Measurements from ENCODE around the gene KDM5C. TPM values are rescaled to one million over a fixed set of nuclear protein-coding genes. Genes with fewer than 3 reads are reported as not detected.

Gene KDM5C
- total and polyA plus RNA-seq, 2 of the 4 experiments (the other 2 are of a cell fraction): 75.4 to 84.6 TPM

- Histone ChIP-seq H3K18ac (ENCODE audit: low read depth, low read length) (no peak overlapping the region), H2AK9ac (replicated peaks; ENCODE audit: low read depth, low read length, poor library complexity) (no peak overlapping the region), H3K79me1 (ENCODE audit: low read depth in 1 of 2, low read length in 2 of 2) (no peaks in the 10 kb centered on the region; a peak in 1 of 4 replicates), H3K27me3 (ENCODE audit: control insufficient read depth, insufficient read depth, low read length) (peaks cover 32% of the 10 kb centered on the region), H3K27ac (ENCODE audit: insufficient read depth, low read length) (no peak overlapping the region), H2BK15ac (ENCODE audit: low read depth, low read length) (no peak overlapping the region), H3K9me3 (ENCODE audit: control insufficient read depth, insufficient read depth, low read length) (no peaks in the 10 kb centered on the region), H3K4me2 (ENCODE audit: low read depth, low read length) (no peak overlapping the region), H3K9me1 (ENCODE audit: insufficient read depth, low read length) (no peaks in the 10 kb centered on the region), H2AK5ac (ENCODE audit: low read depth, low read length) (no peak overlapping the region), H3K4me3 (ENCODE audit: insufficient read depth, low read depth, low read length) (no peak overlapping the region), H2BK120ac (ENCODE audit: low read depth, low read length) (no peak overlapping the region), H3K4me1 (ENCODE audit: control insufficient read depth, insufficient read depth, low read length) (no peaks in the 10 kb centered on the region), H3K14ac (replicated peaks; ENCODE audit: low read depth, low read length) (no peak overlapping the region), H4K91ac (ENCODE audit: insufficient read depth, low read depth, low read length) (no peak overlapping the region), H4K8ac (ENCODE audit: low read depth in 2 of 2, low read length in 2 of 2) (no peak overlapping the region), H4K20me1 (ENCODE audit: insufficient read depth, low read length) (no peaks in the 10 kb centered on the region), H4K5ac (ENCODE audit: low read depth, low read length) (no peak overlapping the region), H2BK20ac (ENCODE audit: low read depth, low read length) (no peak overlapping the region), H3K56ac (ENCODE audit: extremely low read depth, insufficient read depth, low read length) (no peak overlapping the region), H2AFZ (replicated peaks; ENCODE audit: low read length, poor library complexity) (no peak overlapping the region), H3K23ac (ENCODE audit: low read depth, low read length) (no peak overlapping the region), H2BK5ac (ENCODE audit: low read depth, low read length, poor library complexity, severe bottlenecking) (no peak overlapping the region), H3K9ac (ENCODE audit: low read depth, low read length) (no peak overlapping the region), H3K36me3 (ENCODE audit: control insufficient read depth, insufficient read depth, low read length) (peaks cover 4% of the 10 kb centered on the region; the same call in 1 of the 2 replicates), H3K4ac (ENCODE audit: low read depth, low read length) (no peak overlapping the region)
- in situ Hi-C loops (cut with MboI; ENCODE audit: low sequenced_read_pairs): no loop called here
- DNase-seq: no peak
- ChIA-PET CTCF (no interaction called here), POLR2A (ENCODE audit: unreplicated experiment) (no interaction called here)
- no peak for TF ChIP-seq RAD21 (IDR thresholded peaks at IDR 0.05; ENCODE audit: low read length)
- 100% methylated on average over 1 of the region's 9 CpGs; no CpG with 5 or more reads in 1 of the 2 experiments for WGBS, 2 experiments (ENCODE audit: extremely low coverage in 2 of 2, insufficient read length in 1 of 2)
- BruUV-seq (replicated peaks): TSS peak; percentile 75
- dilution Hi-C loops (cut with HindIII; ENCODE audit: low sequenced_read_pairs, unreplicated experiment): no loop called here
- ATAC-seq (ENCODE audit: low read depth): no peak
- intact Hi-C loops (cut with micrococcal nuclease): no loop called here
Observed at GRCh38 chrX:53233536-53233935, 8.5 kb upstream of the KDM5C start.
